NCI-H226 (cell line): ENCODE data around the gene ADRM1.

Experiments
- DNase-seq: peaks from one replicate; pipeline ENCODE4 v3.0.0-alpha.2; 2015

The ADRM1 gene

GRCh38 chr20:62344782-62345181 is 42.0 kb downstream of the ADRM1 start:
- DNase-seq = no peak

- no peak for DNase-seq
Observed at GRCh38 chr20:62345681-62346370, 43.0 kb downstream of the ADRM1 start.

GRCh38 chr20:62346398-62347150 is 43.8 kb downstream of the ADRM1 start:
- DNase-seq = no peak

- no peak for DNase-seq
Observed at GRCh38 chr20:62347151-62347404, 44.3 kb downstream of the ADRM1 start.

- no peak for DNase-seq
Observed at GRCh38 chr20:62347445-62347844, 44.6 kb downstream of the ADRM1 start.

GRCh38 chr20:62348604-62349003 is 45.8 kb downstream of the ADRM1 start:
- no peak for DNase-seq

GRCh38 chr20:62349556-62350097 is 46.8 kb downstream of the ADRM1 start:
- DNase-seq = no peak

- peak; percentile 89 for DNase-seq
Observed at GRCh38 chr20:62350098-62350628, 47.4 kb downstream of the ADRM1 start.

- no peak for DNase-seq
Observed at GRCh38 chr20:62350629-62351422, 48.0 kb downstream of the ADRM1 start.

- DNase-seq = no peak
Observed at GRCh38 chr20:62351469-62352401, 48.9 kb downstream of the ADRM1 start.

GRCh38 chr20:62352402-62353288 is 49.8 kb downstream of the ADRM1 start:
- DNase-seq = peak; percentile 75

GRCh38 chr20:62353289-62354030 is 50.7 kb downstream of the ADRM1 start:
- DNase-seq = no peak

- DNase-seq = no peak
Observed at GRCh38 chr20:62354031-62354808, 51.4 kb downstream of the ADRM1 start.

- DNase-seq = no peak
Observed at GRCh38 chr20:62354811-62355341, 52.1 kb downstream of the ADRM1 start.

- DNase-seq = peak; percentile 59
Observed at GRCh38 chr20:62355516-62355877, 52.7 kb downstream of the ADRM1 start.

- DNase-seq = no peak
Observed at GRCh38 chr20:62355878-62356588, 53.2 kb downstream of the ADRM1 start.

GRCh38 chr20:62356589-62357186 is 53.9 kb downstream of the ADRM1 start:
- no peak for DNase-seq

- DNase-seq = peak; percentile 81
Observed at GRCh38 chr20:62357187-62357667, 54.4 kb downstream of the ADRM1 start.
